Measurements from ENCODE around the gene COL5A2.

The COL5A2 gene

DNA sequence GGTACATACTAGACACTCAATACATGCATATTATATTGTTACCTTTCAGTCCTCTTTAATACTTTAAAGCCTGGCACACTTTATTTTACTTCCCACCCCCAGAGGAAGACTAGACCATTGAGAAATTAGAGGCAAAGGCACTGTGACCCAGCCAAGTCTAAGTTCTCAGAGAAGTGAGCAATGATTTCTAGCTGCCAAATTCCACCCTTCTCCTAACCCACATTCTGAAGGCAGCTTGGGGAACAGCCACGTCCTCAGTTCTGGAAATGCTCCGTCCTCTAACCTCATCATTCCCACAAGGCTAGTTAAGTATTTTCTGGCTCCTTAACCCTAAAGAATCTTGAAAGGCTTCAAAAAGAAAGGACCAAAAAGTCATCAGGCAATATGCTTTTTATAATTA, 86.6 kb downstream of the COL5A2 start:
- no peak for TF ChIP-seq CTCF (IDR thresholded peaks at IDR 0.05; ENCODE audit: low read depth, low read length)
- no peak overlapping the region for H3K4me3 ChIP-seq (ENCODE audit: low read depth, low read length)

DNA sequence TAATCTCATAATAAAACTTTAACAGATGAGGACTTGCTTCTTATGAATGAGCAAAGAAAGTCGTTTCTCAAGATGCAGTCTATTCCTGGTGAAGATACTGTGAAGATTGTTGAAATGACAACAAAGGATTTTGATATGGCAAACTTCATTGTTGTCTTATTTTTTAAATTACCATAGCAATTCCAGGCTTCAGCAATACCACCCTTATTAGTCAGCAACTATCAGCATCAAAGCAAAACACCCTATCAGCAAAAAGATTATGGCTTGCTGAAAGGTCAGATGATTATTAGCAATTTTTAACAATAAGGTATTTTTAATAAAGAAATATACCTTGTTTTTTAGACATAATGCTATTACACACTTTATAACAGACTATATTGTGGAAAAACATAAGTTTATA, 88.3 kb downstream of the COL5A2 start:
- no peak for TF ChIP-seq CTCF (IDR thresholded peaks at IDR 0.05; ENCODE audit: low read depth, low read length)

GRCh38 chr2:189088591-189089205, 90.9 kb downstream of the COL5A2 start:
- no peak overlapping the region for H3K4me3 ChIP-seq (ENCODE audit: low read depth, low read length)
- TF ChIP-seq CTCF (IDR thresholded peaks at IDR 0.05; ENCODE audit: low read depth, low read length) = no peak

More for the DNA sequence above, 88.3 kb downstream of the COL5A2 start:
- H3K4me3 ChIP-seq (ENCODE audit: low read depth, low read length) = no peak overlapping the region

GRCh38 chr2:189086710-189087109, 92.9 kb downstream of the COL5A2 start:
- H3K4me3 ChIP-seq (ENCODE audit: low read depth, low read length) = no peak overlapping the region
- no peak for TF ChIP-seq CTCF (IDR thresholded peaks at IDR 0.05; ENCODE audit: low read depth, low read length)

- no peak overlapping the region for H3K4me3 ChIP-seq (ENCODE audit: low read depth, low read length)
- no peak for TF ChIP-seq CTCF (IDR thresholded peaks at IDR 0.05; ENCODE audit: low read depth, low read length)
Measured at GRCh38 chr2:189086250-189086649, 93.3 kb downstream of the COL5A2 start.

- H3K4me3 ChIP-seq (ENCODE audit: low read depth, low read length) = no peak overlapping the region
- TF ChIP-seq CTCF (IDR thresholded peaks at IDR 0.05; ENCODE audit: low read depth, low read length) = no peak
Measured at GRCh38 chr2:189083606-189084005, 96.0 kb downstream of the COL5A2 start.

DNA sequence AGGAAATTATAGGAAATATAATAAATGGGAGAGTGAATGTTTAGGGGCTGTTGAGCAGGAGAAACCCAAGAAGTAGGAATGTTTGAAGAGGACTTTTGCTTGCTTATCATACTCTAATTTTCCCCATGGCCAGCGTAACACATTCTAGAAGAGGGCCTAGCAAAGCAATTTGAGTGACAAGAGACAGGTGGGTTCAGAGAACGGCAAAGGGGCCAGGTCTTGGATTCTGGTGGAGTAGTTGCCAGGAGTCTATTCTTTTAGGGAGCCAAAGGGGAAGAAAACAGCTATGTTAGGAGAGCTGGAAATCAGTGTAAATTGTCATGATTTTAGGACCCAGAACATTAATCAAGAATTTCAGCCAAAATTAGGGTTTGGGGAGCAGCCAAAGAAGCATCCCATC, 96.5 kb downstream of the COL5A2 start:
- no peak overlapping the region for H3K4me3 ChIP-seq (ENCODE audit: low read depth, low read length)
- TF ChIP-seq CTCF (IDR thresholded peaks at IDR 0.05; ENCODE audit: low read depth, low read length) = no peak
